ENCODE results near the gene PBX1.

Gene PBX1

GRCh38 chr1:164682570-164682969 is 123.6 kb downstream of the PBX1 start:
- DNase-seq (ENCODE audit: low read depth) = no peak
- TF ChIP-seq CTCF (IDR thresholded peaks at IDR 0.05; ENCODE audit: low read length, missing control alignments) = no peak
- H3K4me3 ChIP-seq (replicated peaks; ENCODE audit: low read depth, low read length) = no peak overlapping the region

- TF ChIP-seq CTCF (IDR thresholded peaks at IDR 0.05; ENCODE audit: low read length, missing control alignments) = no peak
- no peak for DNase-seq (ENCODE audit: low read depth)
- no peak overlapping the region for H3K4me3 ChIP-seq (replicated peaks; ENCODE audit: low read depth, low read length)
Measured at GRCh38 chr1:164683235-164683634, 124.3 kb downstream of the PBX1 start.

- TF ChIP-seq CTCF (IDR thresholded peaks at IDR 0.05; ENCODE audit: low read length, missing control alignments) = no peak
- H3K4me3 ChIP-seq (replicated peaks; ENCODE audit: low read depth, low read length) = no peak overlapping the region
- DNase-seq (ENCODE audit: low read depth) = no peak
Measured at GRCh38 chr1:164685266-164686035, 126.5 kb downstream of the PBX1 start.

GRCh38 chr1:164687777-164688176 is 128.8 kb downstream of the PBX1 start:
- TF ChIP-seq CTCF (IDR thresholded peaks at IDR 0.05; ENCODE audit: low read length, missing control alignments) = no peak
- DNase-seq (ENCODE audit: low read depth) = no peak
- no peak overlapping the region for H3K4me3 ChIP-seq (replicated peaks; ENCODE audit: low read depth, low read length)

- DNase-seq (ENCODE audit: low read depth) = no peak
- no peak for TF ChIP-seq CTCF (IDR thresholded peaks at IDR 0.05; ENCODE audit: low read length, missing control alignments)
- H3K4me3 ChIP-seq (replicated peaks; ENCODE audit: low read depth, low read length) = no peak overlapping the region
Measured at GRCh38 chr1:164688791-164689190, 129.8 kb downstream of the PBX1 start.

- no peak overlapping the region for H3K4me3 ChIP-seq (replicated peaks; ENCODE audit: low read depth, low read length)
- TF ChIP-seq CTCF (IDR thresholded peaks at IDR 0.05; ENCODE audit: low read length, missing control alignments) = no peak
- no peak for DNase-seq (ENCODE audit: low read depth)
Measured at GRCh38 chr1:164689672-164690511, 130.9 kb downstream of the PBX1 start.
